ENCODE data around the gene RBM19.

Gene RBM19

GRCh38 chr12:113877607-113878006 lies 88.5 kb downstream of the RBM19 start:
- no peaks in the 10 kb centered on the region for H3K4me1 ChIP-seq (ENCODE audit: control insufficient read depth, low read length)
- no peaks in the 10 kb centered on the region for H3F3A ChIP-seq (ENCODE audit: control insufficient read depth, insufficient read depth)
- no peak overlapping the region for H3K4me3 ChIP-seq (ENCODE audit: low read length)
- no peaks in the 10 kb centered on the region for H3K9me3 ChIP-seq (ENCODE audit: control insufficient read depth, insufficient read depth, low read length)
- TF ChIP-seq CTCF (IDR thresholded peaks at IDR 0.05; ENCODE audit: low read depth, low read length, poor library complexity, severe bottlenecking) (no peak), EZH2phosphoT487 (IDR thresholded peaks at IDR 0.05; ENCODE audit: borderline replicate concordance, low read length) (no peak)
- no peak overlapping the region for H3K4me2 ChIP-seq (ENCODE audit: low read length)
- no peaks in the 10 kb centered on the region for H3K36me3 ChIP-seq (ENCODE audit: control insufficient read depth, low read length)
- H3K79me2 ChIP-seq (ENCODE audit: control insufficient read depth, low read length), result no peaks in the 10 kb centered on the region
- H4K20me1 ChIP-seq (ENCODE audit: control insufficient read depth, insufficient read depth, low read depth, low read length), result no peaks in the 10 kb centered on the region
- H3K9me2 ChIP-seq (replicated peaks; ENCODE audit: control insufficient read depth, low read length), result no peaks in the 10 kb centered on the region
- no peaks in the 10 kb centered on the region for H3K27me3 ChIP-seq (ENCODE audit: control insufficient read depth, low read length)
- H3K27ac ChIP-seq (ENCODE audit: low read depth, low read length), result no peak overlapping the region

GRCh38 chr12:113876160-113876559 lies 90.0 kb downstream of the RBM19 start:
- H3K4me1 ChIP-seq (ENCODE audit: control insufficient read depth, low read length), result no peaks in the 10 kb centered on the region
- no peaks in the 10 kb centered on the region for H3K79me2 ChIP-seq (ENCODE audit: control insufficient read depth, low read length)
- no peaks in the 10 kb centered on the region for H3K9me2 ChIP-seq (replicated peaks; ENCODE audit: control insufficient read depth, low read length)
- H3F3A ChIP-seq (ENCODE audit: control insufficient read depth, insufficient read depth), result no peaks in the 10 kb centered on the region
- H3K27ac ChIP-seq (ENCODE audit: low read depth, low read length), result no peak overlapping the region
- no peaks in the 10 kb centered on the region for H3K27me3 ChIP-seq (ENCODE audit: control insufficient read depth, low read length)
- H3K4me2 ChIP-seq (ENCODE audit: low read length), result no peak overlapping the region
- H4K20me1 ChIP-seq (ENCODE audit: control insufficient read depth, insufficient read depth, low read depth, low read length), result no peaks in the 10 kb centered on the region
- no peaks in the 10 kb centered on the region for H3K36me3 ChIP-seq (ENCODE audit: control insufficient read depth, low read length)
- H3K9me3 ChIP-seq (ENCODE audit: control insufficient read depth, insufficient read depth, low read length), result no peaks in the 10 kb centered on the region
- TF ChIP-seq CTCF (IDR thresholded peaks at IDR 0.05; ENCODE audit: low read depth, low read length, poor library complexity, severe bottlenecking), result no peak
- TF ChIP-seq EZH2phosphoT487 (IDR thresholded peaks at IDR 0.05; ENCODE audit: borderline replicate concordance, low read length), result no peak
- H3K4me3 ChIP-seq (ENCODE audit: low read length), result no peak overlapping the region

- Histone ChIP-seq H3K36me3 (ENCODE audit: control insufficient read depth, low read length) (no peaks in the 10 kb centered on the region), H3K27ac (ENCODE audit: low read depth, low read length) (no peak overlapping the region), H3K9me3 (ENCODE audit: control insufficient read depth, insufficient read depth, low read length) (no peaks in the 10 kb centered on the region), H3F3A (ENCODE audit: control insufficient read depth, insufficient read depth) (no peaks in the 10 kb centered on the region), H3K4me2 (ENCODE audit: low read length) (no peak overlapping the region), H3K27me3 (ENCODE audit: control insufficient read depth, low read length) (no peaks in the 10 kb centered on the region), H3K79me2 (ENCODE audit: control insufficient read depth, low read length) (no peaks in the 10 kb centered on the region), H3K4me3 (ENCODE audit: low read length) (no peak overlapping the region), H4K20me1 (ENCODE audit: control insufficient read depth, insufficient read depth, low read depth, low read length) (no peaks in the 10 kb centered on the region), H3K4me1 (ENCODE audit: control insufficient read depth, low read length) (no peaks in the 10 kb centered on the region), H3K9me2 (replicated peaks; ENCODE audit: control insufficient read depth, low read length) (no peaks in the 10 kb centered on the region)
- no peak for TF ChIP-seq EZH2phosphoT487 (IDR thresholded peaks at IDR 0.05; ENCODE audit: borderline replicate concordance, low read length)
- TF ChIP-seq CTCF (IDR thresholded peaks at IDR 0.05; ENCODE audit: low read depth, low read length, poor library complexity, severe bottlenecking), result no peak
Observed at GRCh38 chr12:113875691-113876090, 90.4 kb downstream of the RBM19 start.
